ENCODE results near the gene UTS2. TPM values are rescaled to one million over a fixed set of nuclear protein-coding genes. Genes with fewer than 3 reads are reported as not detected.

UTS2 gene
- total RNA-seq, 1 donor from 2014 or later, result not detected

DNA sequence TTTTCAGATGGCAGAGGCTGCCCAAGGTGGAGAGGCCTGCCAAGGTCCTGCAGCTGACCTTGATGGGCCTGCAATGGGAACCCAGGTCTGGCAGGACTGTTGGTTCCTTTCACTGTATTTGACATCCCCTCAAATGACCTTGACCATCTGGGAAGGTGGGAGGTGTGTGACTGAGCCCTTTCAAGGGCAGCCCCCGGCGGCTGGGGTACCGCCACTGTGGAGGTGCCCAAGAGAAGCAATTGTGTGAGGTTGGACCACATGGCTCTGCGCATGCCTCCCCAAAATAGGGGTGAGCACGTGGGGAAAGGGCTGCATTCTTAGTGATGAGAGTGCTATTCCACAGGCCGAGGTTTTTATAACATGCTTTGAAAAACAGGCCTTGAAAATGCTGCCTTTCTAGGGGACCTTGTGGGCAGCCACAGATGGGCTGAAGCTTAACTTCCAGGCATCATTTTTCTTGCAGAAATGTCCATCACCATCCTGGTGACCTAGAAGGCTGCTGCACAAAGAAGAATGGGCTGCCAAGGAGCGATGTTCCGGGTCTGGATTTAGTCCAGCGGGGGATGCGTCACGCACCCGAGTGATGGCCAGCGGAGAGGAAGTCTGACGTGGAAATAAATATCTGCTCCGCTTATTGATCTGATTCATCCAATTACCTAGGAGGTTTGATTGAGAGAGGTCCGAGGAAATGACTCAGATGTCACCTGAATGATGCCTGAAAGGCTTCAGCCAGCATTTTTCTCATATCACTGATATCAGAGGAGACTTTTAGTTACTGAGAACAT, 16.5 kb upstream of the UTS2 start:
- Histone ChIP-seq H3K27ac (no peak overlapping the region), H3K9me3 (no peaks in the 10 kb centered on the region), H3K27me3 (no peaks in the 10 kb centered on the region), H3K4me3 (no peak overlapping the region), H3K4me1 (no peaks in the 10 kb centered on the region), H3K36me3 (no peaks in the 10 kb centered on the region)
- intact Hi-C loops (cut with DNase I), result no loop called here
- TF ChIP-seq, protein P1, sequence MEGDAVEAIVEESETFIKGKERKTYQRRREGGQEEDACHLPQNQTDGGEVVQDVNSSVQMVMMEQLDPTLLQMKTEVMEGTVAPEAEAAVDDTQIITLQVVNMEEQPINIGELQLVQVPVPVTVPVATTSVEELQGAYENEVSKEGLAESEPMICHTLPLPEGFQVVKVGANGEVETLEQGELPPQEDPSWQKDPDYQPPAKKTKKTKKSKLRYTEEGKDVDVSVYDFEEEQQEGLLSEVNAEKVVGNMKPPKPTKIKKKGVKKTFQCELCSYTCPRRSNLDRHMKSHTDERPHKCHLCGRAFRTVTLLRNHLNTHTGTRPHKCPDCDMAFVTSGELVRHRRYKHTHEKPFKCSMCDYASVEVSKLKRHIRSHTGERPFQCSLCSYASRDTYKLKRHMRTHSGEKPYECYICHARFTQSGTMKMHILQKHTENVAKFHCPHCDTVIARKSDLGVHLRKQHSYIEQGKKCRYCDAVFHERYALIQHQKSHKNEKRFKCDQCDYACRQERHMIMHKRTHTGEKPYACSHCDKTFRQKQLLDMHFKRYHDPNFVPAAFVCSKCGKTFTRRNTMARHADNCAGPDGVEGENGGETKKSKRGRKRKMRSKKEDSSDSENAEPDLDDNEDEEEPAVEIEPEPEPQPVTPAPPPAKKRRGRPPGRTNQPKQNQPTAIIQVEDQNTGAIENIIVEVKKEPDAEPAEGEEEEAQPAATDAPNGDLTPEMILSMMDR (IDR thresholded peaks at IDR 0.05), result no peak
- no peak for DNase-seq (ENCODE audit: low spot score in 2 of 2)

DNA sequence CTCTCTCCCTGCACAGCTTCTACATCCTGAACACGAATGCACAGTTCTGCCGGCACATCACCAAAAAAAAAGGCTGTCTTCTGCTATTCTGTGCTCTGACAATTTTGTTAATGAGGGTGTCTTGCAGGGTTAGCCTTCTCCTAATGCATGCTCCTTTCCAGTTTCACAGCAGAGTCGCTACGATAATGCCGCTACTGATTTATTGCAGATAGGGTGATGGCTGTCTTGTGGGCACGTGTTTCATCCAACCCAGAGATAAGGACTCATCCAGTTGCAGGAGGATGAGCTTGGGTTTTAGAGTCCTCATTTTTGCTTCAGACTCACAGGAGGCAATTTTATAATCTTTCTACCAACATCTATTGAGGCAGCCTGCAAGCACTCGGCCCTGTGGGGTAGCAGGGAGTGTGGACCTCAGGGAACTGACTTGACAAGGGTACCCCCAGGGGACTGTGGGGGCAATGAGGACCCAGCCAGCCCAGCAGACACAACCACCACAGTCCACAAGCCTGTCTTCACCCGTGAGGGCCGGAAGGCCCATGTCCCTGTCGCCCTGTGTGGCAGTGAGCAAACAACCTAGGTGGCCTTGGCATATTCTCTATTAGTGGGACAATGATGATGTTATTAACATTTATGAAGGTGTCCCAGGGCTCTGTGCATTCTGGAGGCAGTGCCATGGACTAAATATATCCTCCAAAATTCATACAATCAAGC, 15.4 kb upstream of the UTS2 start:
- Histone ChIP-seq H3K27me3 (no peaks in the 10 kb centered on the region), H3K4me1 (no peaks in the 10 kb centered on the region), H3K27ac (no peak overlapping the region), H3K4me3 (no peak overlapping the region), H3K36me3 (no peaks in the 10 kb centered on the region), H3K9me3 (no peaks in the 10 kb centered on the region)
- no peak for DNase-seq (ENCODE audit: low spot score in 2 of 2)
- TF ChIP-seq, protein P1 (IDR thresholded peaks at IDR 0.05), result no peak
- intact Hi-C loops (cut with DNase I), result no loop called here

DNA sequence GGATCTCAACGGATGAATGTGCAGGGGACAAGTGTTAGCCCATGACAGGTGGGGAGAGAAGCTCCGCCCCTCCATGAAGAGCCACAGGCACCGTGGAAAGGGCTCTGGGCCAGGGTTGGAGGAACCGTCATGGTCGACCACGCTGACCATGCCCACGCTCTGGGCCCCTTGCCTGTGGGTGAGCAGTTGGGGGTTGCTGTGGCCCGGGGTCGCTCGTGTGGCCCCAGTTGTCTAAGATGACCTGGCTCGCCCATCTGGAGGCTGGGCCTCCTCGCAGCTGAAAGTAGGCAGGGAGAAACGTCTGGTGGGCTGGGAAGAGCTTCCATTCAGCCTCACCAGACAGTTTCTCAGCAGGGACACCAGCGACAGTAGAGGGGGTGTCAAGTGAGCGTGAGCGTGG, 13.1 kb upstream of the UTS2 start:
- no peak for DNase-seq (ENCODE audit: low spot score in 2 of 2)
- no peaks in the 10 kb centered on the region for H3K4me1 ChIP-seq
- TF ChIP-seq, protein P1 (IDR thresholded peaks at IDR 0.05), result no peak
- H3K27ac ChIP-seq, result no peak overlapping the region
- H3K36me3 ChIP-seq, result no peaks in the 10 kb centered on the region
- intact Hi-C loops (cut with DNase I), result no loop called here
- no peaks in the 10 kb centered on the region for H3K9me3 ChIP-seq
- no peaks in the 10 kb centered on the region for H3K27me3 ChIP-seq
- H3K4me3 ChIP-seq, result no peak overlapping the region

DNA sequence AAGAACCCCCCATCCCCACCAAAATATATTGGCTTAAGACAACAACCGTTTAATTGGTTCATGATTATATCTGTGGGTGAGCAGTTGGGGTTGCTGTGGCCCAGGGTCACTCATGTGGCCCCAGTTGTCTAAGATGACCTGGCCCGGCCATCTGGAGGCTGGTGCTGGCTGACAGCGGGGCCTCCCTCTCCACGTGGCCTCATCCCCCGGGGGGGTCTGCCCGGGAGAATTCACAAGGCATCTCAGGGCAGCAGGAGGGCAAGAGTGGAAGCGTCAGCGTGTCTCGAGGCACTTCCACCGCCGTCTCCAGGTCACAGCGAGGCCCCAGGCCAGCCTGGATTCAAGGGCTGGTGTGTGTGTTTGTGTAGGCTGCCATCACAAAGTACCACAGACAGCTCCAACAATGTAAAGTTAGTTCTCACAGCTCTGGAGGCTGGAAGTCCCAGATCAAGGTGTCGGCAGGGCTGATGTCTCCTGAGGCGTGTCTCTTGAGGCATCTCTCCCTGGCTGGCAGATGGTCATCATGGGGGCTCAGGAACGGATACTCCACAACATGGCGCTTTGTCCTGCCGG, 11.0 kb upstream of the UTS2 start:
- Histone ChIP-seq H3K4me3 (no peak overlapping the region), H3K4me1 (no peaks in the 10 kb centered on the region), H3K27me3 (no peaks in the 10 kb centered on the region), H3K27ac (no peak overlapping the region), H3K36me3 (no peaks in the 10 kb centered on the region), H3K9me3 (no peaks in the 10 kb centered on the region)
- TF ChIP-seq, protein P1 (IDR thresholded peaks at IDR 0.05), result no peak
- intact Hi-C loops (cut with DNase I), result no loop called here
- DNase-seq (ENCODE audit: low spot score in 2 of 2), result no peak

DNA sequence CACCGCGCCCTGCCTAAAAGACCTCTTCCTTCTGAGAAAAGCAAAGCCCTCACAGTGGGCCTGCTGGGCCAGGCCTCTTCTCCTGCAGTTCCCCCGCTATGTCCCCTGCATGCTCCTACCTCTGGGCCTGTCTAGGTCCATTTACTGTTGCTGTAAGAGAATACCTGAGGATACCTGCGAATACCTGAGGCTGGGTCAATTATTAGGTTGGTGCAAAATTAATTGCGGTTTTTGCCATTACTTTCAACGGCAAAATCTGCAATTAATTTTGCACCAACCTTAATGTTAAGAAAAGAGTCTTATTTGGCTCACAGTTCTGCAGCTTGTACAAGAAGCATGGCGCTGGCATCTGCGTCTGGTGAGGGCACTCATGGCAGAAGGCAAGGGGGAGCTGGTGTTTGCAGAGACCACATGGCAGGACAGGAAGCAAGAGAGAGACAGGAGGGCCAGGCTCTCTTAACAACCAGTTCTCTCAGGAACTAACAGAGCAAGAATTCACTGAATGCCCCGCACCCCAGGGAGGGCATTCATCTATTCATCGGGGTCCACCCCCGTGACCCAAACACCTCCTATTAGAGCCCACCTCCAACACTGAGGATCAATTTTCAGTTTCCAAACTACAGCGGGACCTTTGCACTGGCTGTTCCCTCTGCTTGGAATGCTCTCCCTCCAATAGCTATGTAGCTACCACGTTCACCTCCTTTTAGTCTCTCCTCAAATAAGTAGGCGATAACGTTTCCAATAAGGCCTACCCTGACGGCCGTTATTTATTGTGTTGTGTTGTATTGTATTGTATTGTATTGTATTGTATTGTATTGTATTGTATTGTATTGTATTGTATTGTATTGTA, 9.6 kb upstream of the UTS2 start:
- no peak for DNase-seq (ENCODE audit: low spot score in 2 of 2)
- no peaks in the 10 kb centered on the region for H3K27me3 ChIP-seq
- H3K4me1 ChIP-seq, result no peaks in the 10 kb centered on the region
- intact Hi-C loops (cut with DNase I), result no loop called here
- H3K27ac ChIP-seq, result no peak overlapping the region
- no peak overlapping the region for H3K4me3 ChIP-seq
- TF ChIP-seq, protein P1 (IDR thresholded peaks at IDR 0.05), result no peak
- no peaks in the 10 kb centered on the region for H3K36me3 ChIP-seq
- no peaks in the 10 kb centered on the region for H3K9me3 ChIP-seq
